Measurements from ENCODE around the gene DLX2. TPM values are rescaled to one million over a fixed set of nuclear protein-coding genes. Genes with fewer than 3 reads are reported as not detected.

Gene DLX2
- total and polyA plus RNA-seq, 2 of the 13 experiments (the other 11 are each of a cell fraction or from before 2014, with no cell fraction given), result 0.07 to 0.15 TPM

DNA sequence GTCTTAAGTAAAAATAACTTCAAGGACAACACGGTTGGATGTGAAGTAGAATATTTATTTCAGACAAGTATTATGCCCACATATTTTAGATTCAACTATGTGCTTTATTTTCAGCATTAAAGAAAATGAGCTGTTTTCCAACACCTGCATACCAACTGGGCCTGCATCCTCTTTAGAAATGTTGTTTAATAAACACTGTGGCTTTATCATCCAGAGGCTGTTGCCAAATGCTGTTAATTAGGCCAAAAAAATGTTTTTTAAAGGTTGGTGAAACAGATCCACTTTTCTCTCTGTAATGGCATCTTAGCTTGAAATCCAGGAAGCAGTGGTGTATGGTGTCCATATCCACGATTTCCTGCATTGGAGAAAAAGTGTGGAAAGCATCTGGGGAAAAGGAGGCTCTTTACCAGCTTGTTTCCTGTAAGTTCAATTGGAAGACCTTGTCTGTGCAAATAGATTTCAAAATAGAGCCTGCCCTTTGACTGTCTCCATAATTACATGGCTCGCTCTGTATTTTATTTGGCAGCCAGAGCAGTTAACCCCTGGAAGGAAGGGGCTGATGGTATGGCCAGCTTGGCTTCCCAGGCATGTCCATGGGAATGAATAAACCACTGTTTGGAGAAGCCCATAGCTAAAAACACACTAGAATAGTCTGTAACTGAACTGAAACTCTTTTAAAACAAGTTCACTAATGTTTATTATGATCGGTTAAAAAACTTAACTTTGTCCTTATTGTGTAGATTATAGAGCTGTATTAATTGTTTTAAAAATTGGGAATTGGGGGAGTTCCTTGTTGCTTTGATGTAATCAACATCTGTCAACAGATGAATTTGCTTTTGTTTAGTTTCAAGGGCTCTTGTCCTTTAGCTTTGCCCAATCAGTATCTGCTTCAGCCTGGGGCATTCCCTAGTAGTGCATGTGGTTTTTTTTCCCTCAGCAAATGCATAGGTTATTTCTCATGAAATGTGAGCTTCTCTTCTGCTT lies 50.4 kb downstream of the DLX2 start (continued):
- TF ChIP-seq, protein P1, sequence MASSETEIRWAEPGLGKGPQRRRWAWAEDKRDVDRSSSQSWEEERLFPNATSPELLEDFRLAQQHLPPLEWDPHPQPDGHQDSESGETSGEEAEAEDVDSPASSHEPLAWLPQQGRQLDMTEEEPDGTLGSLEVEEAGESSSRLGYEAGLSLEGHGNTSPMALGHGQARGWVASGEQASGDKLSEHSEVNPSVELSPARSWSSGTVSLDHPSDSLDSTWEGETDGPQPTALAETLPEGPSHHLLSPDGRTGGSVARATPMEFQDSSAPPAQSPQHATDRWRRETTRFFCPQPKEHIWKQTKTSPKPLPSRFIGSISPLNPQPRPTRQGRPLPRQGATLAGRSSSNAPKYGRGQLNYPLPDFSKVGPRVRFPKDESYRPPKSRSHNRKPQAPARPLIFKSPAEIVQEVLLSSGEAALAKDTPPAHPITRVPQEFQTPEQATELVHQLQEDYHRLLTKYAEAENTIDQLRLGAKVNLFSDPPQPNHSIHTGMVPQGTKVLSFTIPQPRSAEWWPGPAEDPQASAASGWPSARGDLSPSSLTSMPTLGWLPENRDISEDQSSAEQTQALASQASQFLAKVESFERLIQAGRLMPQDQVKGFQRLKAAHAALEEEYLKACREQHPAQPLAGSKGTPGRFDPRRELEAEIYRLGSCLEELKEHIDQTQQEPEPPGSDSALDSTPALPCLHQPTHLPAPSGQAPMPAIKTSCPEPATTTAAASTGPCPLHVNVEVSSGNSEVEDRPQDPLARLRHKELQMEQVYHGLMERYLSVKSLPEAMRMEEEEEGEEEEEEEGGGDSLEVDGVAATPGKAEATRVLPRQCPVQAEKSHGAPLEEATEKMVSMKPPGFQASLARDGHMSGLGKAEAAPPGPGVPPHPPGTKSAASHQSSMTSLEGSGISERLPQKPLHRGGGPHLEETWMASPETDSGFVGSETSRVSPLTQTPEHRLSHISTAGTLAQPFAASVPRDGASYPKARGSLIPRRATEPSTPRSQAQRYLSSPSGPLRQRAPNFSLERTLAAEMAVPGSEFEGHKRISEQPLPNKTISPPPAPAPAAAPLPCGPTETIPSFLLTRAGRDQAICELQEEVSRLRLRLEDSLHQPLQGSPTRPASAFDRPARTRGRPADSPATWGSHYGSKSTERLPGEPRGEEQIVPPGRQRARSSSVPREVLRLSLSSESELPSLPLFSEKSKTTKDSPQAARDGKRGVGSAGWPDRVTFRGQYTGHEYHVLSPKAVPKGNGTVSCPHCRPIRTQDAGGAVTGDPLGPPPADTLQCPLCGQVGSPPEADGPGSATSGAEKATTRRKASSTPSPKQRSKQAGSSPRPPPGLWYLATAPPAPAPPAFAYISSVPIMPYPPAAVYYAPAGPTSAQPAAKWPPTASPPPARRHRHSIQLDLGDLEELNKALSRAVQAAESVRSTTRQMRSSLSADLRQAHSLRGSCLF (CRISPR knock-in tag; IDR thresholded peaks at IDR 0.05; ENCODE audit: borderline replicate concordance), result no peak
- TF ChIP-seq MLLT10 (CRISPR knock-in tag; IDR thresholded peaks at IDR 0.05) (no peak), FOSL1 (CRISPR knock-in tag; IDR thresholded peaks at IDR 0.05; ENCODE audit: borderline replicate concordance) (no peak), ATF7-NPFF (CRISPR knock-in tag; IDR thresholded peaks at IDR 0.05; ENCODE audit: low read depth) (peak; percentile 61; the same call in 1 of the 2 replicates), ZNF678 (CRISPR knock-in tag; IDR thresholded peaks at IDR 0.05) (no peak), ZNF232 (CRISPR knock-in tag; IDR thresholded peaks at IDR 0.05; ENCODE audit: borderline replicate concordance) (peak; percentile 34; the same call in 1 of the 2 replicates), ZNF607 (CRISPR knock-in tag; IDR thresholded peaks at IDR 0.05; ENCODE audit: borderline replicate concordance) (no peak), NFKBIZ (CRISPR knock-in tag; IDR thresholded peaks at IDR 0.05) (peak; percentile 94), CEBPG (CRISPR knock-in tag; IDR thresholded peaks at IDR 0.05) (peak; percentile 90), ZNF317 (CRISPR knock-in tag; IDR thresholded peaks at IDR 0.05) (0 out of 2 replicates have a peak, but pooled peaks have one; percentile 63), ZNF335 (CRISPR knock-in tag; IDR thresholded peaks at IDR 0.05) (peak; percentile 70; the same call in 1 of the 2 replicates), ZNF549 (CRISPR knock-in tag; IDR thresholded peaks at IDR 0.05) (no peak), ZNF251 (CRISPR knock-in tag; IDR thresholded peaks at IDR 0.05) (no peak), NR2F1 (CRISPR knock-in tag; IDR thresholded peaks at IDR 0.05) (peak; percentile 85 to 94), ZBTB8A (CRISPR knock-in tag; IDR thresholded peaks at IDR 0.05; ENCODE audit: borderline replicate concordance, low read depth) (no peak)
- TF ChIP-seq, protein P2, sequence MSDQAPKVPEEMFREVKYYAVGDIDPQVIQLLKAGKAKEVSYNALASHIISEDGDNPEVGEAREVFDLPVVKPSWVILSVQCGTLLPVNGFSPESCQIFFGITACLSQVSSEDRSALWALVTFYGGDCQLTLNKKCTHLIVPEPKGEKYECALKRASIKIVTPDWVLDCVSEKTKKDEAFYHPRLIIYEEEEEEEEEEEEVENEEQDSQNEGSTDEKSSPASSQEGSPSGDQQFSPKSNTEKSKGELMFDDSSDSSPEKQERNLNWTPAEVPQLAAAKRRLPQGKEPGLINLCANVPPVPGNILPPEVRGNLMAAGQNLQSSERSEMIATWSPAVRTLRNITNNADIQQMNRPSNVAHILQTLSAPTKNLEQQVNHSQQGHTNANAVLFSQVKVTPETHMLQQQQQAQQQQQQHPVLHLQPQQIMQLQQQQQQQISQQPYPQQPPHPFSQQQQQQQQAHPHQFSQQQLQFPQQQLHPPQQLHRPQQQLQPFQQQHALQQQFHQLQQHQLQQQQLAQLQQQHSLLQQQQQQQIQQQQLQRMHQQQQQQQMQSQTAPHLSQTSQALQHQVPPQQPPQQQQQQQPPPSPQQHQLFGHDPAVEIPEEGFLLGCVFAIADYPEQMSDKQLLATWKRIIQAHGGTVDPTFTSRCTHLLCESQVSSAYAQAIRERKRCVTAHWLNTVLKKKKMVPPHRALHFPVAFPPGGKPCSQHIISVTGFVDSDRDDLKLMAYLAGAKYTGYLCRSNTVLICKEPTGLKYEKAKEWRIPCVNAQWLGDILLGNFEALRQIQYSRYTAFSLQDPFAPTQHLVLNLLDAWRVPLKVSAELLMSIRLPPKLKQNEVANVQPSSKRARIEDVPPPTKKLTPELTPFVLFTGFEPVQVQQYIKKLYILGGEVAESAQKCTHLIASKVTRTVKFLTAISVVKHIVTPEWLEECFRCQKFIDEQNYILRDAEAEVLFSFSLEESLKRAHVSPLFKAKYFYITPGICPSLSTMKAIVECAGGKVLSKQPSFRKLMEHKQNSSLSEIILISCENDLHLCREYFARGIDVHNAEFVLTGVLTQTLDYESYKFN (CRISPR knock-in tag; conservative IDR thresholded peaks at IDR 0.05), result peak; percentile 95
- TF ChIP-seq, protein P3, sequence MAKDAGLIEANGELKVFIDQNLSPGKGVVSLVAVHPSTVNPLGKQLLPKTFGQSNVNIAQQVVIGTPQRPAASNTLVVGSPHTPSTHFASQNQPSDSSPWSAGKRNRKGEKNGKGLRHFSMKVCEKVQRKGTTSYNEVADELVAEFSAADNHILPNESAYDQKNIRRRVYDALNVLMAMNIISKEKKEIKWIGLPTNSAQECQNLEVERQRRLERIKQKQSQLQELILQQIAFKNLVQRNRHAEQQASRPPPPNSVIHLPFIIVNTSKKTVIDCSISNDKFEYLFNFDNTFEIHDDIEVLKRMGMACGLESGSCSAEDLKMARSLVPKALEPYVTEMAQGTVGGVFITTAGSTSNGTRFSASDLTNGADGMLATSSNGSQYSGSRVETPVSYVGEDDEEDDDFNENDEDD (CRISPR knock-in tag; IDR thresholded peaks at IDR 0.05; ENCODE audit: borderline replicate concordance), result 0 out of 2 replicates have a peak, but pooled peaks have one; percentile 23
- TF ChIP-seq, protein P4, sequence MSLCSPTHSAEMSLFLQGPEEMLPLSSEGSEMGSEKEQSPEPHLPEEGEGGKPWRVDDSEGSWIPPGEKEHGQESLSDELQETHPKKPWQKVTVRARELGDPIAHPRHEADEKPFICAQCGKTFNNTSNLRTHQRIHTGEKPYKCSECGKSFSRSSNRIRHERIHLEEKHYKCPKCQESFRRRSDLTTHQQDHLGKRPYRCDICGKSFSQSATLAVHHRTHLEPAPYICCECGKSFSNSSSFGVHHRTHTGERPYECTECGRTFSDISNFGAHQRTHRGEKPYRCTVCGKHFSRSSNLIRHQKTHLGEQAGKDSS (CRISPR knock-in tag; IDR thresholded peaks at IDR 0.05; ENCODE audit: borderline replicate concordance, low read depth), result no peak
